DMS114 treated with DMSO at 0.1 percent for 48 hours (cell line): Measurements from ENCODE around the gene RYR3.
"Not testable (repeated sequence)": the region's sequence is repeated elsewhere in the genome, so short reads cannot be mapped to it uniquely, and the experiment has no call there.

Experiments used
- DNase-seq: peaks from one replicate; lab custom pipeline; 2025; ENCODE audit not compliant: unreplicated experiment; lab: John Stamatoyannopoulos, UW

Gene RYR3

GRCh38 chr15:33565094-33565493 is 254.3 kb downstream of the RYR3 start:
- no peak for DNase-seq

- DNase-seq: no peak
Observed at GRCh38 chr15:33567652-33568051, 256.9 kb downstream of the RYR3 start.

GRCh38 chr15:33569036-33569435 is 258.3 kb downstream of the RYR3 start:
- no peak for DNase-seq

- DNase-seq: not testable (repeated sequence)
Observed at GRCh38 chr15:33577911-33578310, 267.1 kb downstream of the RYR3 start.

GRCh38 chr15:33580526-33580925 is 269.8 kb downstream of the RYR3 start:
- no peak for DNase-seq

- DNase-seq: no peak
Observed at GRCh38 chr15:33581032-33581431, 270.3 kb downstream of the RYR3 start.

GRCh38 chr15:33584797-33585196 is 274.0 kb downstream of the RYR3 start:
- DNase-seq: no peak

- DNase-seq: no peak
Observed at GRCh38 chr15:33586786-33587697, 276.3 kb downstream of the RYR3 start.

GRCh38 chr15:33587773-33588172 is 277.0 kb downstream of the RYR3 start:
- DNase-seq: no peak

GRCh38 chr15:33592864-33593263 is 282.1 kb downstream of the RYR3 start:
- DNase-seq: no peak

- DNase-seq: not testable (repeated sequence)
Observed at GRCh38 chr15:33598382-33598781, 287.6 kb downstream of the RYR3 start.

GRCh38 chr15:33600212-33600611 is 289.4 kb downstream of the RYR3 start:
- no peak for DNase-seq

GRCh38 chr15:33601461-33601860 is 290.7 kb downstream of the RYR3 start:
- no peak for DNase-seq

- no peak for DNase-seq
Observed at GRCh38 chr15:33608714-33609113, 297.9 kb downstream of the RYR3 start.

- no peak for DNase-seq
Observed at GRCh38 chr15:33612721-33613304, 302.0 kb downstream of the RYR3 start.

GRCh38 chr15:33616475-33616874 is 305.7 kb downstream of the RYR3 start:
- DNase-seq: no peak

GRCh38 chr15:33618350-33618749 is 307.6 kb downstream of the RYR3 start:
- DNase-seq: no peak

- DNase-seq: no peak
Observed at GRCh38 chr15:33621141-33621540, 310.4 kb downstream of the RYR3 start.

GRCh38 chr15:33623010-33623409 is 312.2 kb downstream of the RYR3 start:
- no peak for DNase-seq

- no peak for DNase-seq
Observed at GRCh38 chr15:33624439-33624838, 313.7 kb downstream of the RYR3 start.

- no peak for DNase-seq
Observed at GRCh38 chr15:33629647-33630046, 318.9 kb downstream of the RYR3 start.

- DNase-seq: no peak
Observed at GRCh38 chr15:33636234-33636633, 325.5 kb downstream of the RYR3 start.
